DND-41 (cell line): Measurements from ENCODE around the gene SVIL.

Source experiments
- EZH2 ChIP-seq: IDR thresholded peaks from 3 replicates; pipeline ENCODE4 v1.6.1; 2012; ENCODE audit warnings: borderline replicate concordance, low read depth, mild to moderate bottlenecking, moderate library complexity, low read length, inconsistent platforms; ENCODE audit not compliant: severe bottlenecking
- TF ChIP-seq, protein P1 (sequence below): IDR thresholded peaks from 2 replicates; pipeline ENCODE4 v1.5.1; 2012; ENCODE audit warnings: borderline replicate concordance, low read length, moderate library complexity, mild to moderate bottlenecking; ENCODE audit not compliant: poor library complexity, severe bottlenecking; ENCODE audit errors: extremely low read depth

DNA sequence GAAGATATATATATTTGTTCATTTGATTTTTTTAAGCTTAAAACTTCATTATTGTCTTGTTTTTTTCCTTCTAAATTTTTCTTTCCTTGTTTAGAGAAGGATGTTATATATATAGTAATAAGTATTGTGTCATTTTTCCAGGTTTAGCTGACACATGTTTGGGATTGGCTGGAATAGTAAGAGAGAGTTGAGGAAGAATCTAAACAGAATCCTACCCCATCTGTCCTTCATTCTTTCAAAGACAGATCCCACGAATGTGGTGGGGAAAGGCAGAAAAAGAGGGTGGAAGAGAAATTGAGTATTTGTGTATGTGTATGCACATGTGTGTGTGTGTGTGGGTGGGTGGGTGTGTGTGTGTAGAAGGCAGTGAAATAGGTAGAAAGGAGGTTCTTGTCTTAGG is 132.4 kb downstream of the SVIL start:
- TF ChIP-seq, protein P1, sequence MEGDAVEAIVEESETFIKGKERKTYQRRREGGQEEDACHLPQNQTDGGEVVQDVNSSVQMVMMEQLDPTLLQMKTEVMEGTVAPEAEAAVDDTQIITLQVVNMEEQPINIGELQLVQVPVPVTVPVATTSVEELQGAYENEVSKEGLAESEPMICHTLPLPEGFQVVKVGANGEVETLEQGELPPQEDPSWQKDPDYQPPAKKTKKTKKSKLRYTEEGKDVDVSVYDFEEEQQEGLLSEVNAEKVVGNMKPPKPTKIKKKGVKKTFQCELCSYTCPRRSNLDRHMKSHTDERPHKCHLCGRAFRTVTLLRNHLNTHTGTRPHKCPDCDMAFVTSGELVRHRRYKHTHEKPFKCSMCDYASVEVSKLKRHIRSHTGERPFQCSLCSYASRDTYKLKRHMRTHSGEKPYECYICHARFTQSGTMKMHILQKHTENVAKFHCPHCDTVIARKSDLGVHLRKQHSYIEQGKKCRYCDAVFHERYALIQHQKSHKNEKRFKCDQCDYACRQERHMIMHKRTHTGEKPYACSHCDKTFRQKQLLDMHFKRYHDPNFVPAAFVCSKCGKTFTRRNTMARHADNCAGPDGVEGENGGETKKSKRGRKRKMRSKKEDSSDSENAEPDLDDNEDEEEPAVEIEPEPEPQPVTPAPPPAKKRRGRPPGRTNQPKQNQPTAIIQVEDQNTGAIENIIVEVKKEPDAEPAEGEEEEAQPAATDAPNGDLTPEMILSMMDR, result no peak
- no peak for TF ChIP-seq EZH2
